NOMO-1 treated with dmso at 0.1 percent for 144 hours (cell line): ENCODE results near the gene ARMC5.
"Not testable (repeated sequence)": the region's sequence is repeated elsewhere in the genome, so short reads cannot be mapped to it uniquely, and the experiment has no call there.

ENCODE experiments used
- DNase-seq: peaks from one replicate; lab custom pipeline; 2025; ENCODE audit not compliant: unreplicated experiment; lab: John Stamatoyannopoulos, UW

The ARMC5 gene

GRCh38 chr16:31476303-31477219, 17.3 kb downstream of the ARMC5 start:
- peak; percentile 62 for DNase-seq

GRCh38 chr16:31477220-31478216, 18.2 kb downstream of the ARMC5 start:
- peak; percentile 69 for DNase-seq

DNA sequence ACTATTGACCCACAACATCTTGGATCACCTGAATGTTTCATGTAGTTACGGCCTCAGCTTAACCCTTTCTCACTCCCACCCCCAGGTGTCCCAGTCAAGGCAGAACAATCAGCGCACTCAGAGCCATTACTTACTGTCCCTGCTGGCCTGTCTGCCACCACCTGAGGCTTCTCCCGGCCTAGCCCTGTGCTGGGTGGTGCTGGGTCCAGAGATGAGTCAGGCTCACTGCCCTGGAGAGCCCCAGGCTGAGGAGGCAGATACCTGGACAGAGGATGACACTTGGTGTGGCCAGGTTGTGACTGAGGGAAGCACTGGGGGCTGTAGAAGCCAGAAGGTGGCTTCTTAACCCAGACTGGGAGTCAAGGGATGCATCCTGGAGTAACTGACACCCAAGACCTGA, 19.7 kb downstream of the ARMC5 start:
- no peak for DNase-seq

DNA sequence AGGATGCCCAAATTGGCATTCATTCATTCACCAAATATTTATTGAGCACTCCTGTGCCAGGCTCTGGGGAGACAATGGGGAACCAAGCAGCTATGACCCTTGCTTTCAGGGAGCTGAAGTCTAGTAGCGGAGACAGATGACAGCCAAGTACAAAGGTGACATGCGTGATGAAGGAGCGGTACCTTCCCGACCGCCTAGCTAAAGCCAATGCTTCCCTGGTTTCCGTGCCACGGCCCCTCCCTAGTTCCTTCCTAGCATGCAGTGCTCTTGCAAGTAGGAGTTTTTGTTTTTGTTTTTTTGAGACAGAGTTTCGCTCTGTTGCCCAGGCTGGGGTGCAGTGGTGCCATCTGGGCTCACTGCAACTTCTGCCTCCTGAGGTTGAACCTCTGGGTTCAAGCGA, 20.4 kb downstream of the ARMC5 start:
- no peak for DNase-seq

GRCh38 chr16:31480851-31481536, 21.7 kb downstream of the ARMC5 start:
- DNase-seq = no peak

- no peak for DNase-seq
These were observed 23.8 kb downstream of the ARMC5 start, which contains the start of gene SLC5A2 for GRCh38 chr16:31483081-31483480. SLC5A2 (plus strand) TSS chr16:31483123; CDS start chr16:31483137, 14 bp downstream.

GRCh38 chr16:31484048-31484447, 24.7 kb downstream of the ARMC5 start:
- DNase-seq = not testable (repeated sequence)

- no peak for DNase-seq
These were observed 25.3 kb downstream of the ARMC5 start for GRCh38 chr16:31484491-31485171.

DNA sequence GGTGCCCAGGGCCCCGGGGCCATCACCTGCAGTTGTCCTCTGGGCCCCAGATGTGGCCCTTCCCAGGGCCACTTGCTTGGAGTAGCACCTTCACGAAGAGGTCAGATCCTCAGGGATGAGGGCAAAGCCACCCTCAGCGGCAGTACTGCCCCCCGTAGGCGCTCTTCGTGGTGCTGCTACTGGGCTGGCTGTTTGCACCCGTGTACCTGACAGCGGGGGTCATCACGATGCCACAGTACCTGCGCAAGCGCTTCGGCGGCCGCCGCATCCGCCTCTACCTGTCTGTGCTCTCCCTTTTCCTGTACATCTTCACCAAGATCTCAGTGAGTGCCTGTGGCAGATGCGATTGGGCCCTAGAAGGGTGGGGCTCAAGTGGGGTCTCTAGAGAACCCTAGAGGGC, 26.3 kb downstream of the ARMC5 start:
- no peak for DNase-seq

GRCh38 chr16:31486045-31486444, 26.7 kb downstream of the ARMC5 start:
- DNase-seq = no peak

DNA sequence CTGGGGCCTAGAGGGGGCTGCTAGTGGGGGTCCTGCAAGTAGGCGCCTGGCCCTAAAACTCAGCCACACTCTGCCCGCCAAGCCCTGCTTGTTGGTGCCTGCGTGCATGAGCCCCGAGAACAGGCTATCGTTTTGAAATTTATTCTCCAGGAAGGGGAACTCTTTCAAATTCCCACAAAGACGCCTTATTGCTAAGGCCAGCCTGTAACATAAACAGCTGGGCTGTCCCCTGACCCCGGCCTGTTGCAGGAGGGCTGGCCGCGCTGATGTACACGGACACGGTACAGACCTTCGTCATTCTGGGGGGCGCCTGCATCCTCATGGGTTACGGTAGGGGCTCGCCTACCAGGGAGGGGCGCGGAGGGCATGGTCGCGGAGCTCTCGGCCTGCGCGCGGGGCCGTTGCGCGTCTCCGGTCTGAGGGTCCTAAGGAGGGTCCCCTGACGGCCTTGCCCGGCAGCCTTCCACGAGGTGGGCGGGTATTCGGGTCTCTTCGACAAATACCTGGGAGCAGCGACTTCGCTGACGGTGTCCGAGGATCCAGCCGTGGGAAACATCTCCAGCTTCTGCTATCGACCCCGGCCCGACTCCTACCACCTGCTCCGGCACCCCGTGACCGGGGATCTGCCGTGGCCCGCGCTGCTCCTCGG, 27.9 kb downstream of the ARMC5 start:
- DNase-seq = no peak

- peak; percentile 46 for DNase-seq
These were observed 28.6 kb downstream of the ARMC5 start for GRCh38 chr16:31487720-31488467.

- no peak for DNase-seq
These were observed 29.4 kb downstream of the ARMC5 start for GRCh38 chr16:31488468-31489297.

DNA sequence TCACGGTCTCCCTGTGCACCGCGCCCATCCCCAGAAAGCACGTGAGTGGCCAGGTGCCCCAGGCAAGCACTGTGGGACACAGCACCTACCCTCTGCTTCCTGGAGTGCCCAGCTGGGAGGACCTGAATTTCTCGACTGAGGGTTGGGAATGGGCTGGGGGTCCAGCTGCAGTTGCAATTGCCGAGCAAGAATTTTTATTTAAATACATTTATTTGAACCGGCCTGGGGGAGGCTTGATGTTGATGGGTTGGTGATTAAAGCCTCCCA, 29.9 kb downstream of the ARMC5 start:
- no peak for DNase-seq

DNA sequence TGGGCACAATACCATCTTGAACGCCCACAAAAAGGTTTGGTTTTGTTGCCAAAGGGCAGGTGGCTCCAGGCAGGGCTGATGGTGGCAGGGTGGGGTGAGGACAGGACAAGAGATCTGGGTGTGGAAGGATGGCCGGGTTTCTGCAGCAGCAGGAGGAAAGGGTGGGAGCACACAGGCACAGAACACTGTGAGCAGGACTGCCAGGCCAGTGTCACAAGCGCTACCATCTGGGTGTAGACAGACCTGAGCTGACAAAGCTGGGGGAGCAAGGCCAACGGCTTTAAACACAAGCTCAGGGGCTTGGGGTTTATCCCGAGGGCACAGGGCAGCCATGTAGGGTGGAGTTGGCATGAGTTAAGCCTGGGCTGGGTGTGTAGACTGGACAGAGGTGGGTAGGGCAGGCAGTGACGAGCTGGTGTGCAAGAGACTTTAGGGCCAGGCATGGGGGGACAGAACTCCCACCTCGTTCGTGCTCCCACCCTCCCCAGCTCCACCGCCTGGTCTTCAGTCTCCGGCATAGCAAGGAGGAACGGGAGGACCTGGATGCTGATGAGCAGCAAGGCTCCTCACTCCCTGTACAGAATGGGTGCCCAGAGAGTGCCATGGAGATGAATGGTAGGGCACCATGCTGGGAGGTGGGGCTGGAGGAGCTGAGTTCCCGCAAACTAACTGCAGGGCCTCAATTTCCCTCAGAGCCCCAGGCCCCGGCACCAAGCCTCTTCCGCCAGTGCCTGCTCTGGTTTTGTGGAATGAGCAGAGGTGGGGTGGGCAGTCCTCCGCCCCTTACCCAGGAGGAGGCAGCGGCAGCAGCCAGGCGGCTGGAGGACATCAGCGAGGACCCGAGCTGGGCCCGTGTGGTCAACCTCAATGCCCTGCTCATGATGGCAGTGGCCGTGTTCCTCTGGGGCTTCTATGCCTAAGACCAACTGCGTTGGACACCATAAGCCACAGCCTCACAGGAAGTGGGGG, 30.6 kb downstream of the ARMC5 start:
- no peak for DNase-seq

DNA sequence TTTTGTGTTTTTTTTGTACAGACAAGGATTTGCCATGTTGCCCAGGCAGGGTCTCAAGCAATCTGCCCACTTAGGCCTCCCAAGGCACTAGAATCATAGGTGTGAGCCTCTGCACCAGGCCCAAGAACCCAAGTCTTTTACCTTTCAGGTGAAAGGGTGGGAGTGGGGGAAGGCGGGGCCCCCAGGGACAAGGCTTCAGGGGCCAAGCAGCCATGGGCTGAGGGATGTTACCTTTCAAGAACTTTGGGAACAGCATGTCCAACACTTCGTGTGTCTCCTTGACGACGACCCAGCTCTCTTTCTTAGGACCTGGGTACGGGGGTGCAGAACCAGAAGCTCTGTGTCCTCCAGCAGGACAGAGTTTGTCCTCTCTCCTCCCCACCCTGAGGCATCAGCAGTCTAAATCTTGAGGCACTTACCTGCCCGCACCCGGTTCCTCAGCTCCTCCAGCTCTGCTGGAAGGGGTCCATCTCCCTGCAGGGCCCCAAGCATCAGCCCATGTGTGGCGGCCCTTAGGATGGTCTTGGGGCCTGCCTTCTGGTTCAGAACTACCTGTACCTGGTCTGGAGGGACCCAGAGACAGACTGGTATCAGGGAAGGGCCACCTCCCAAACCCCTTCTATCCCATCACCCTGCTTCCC, 32.6 kb downstream of the ARMC5 start:
- DNase-seq = no peak
